Right ventricle myocardium inferior (tissue), 1 donor: ENCODE measurements around the gene MILR1. TPM values are rescaled to one million over a fixed set of nuclear protein-coding genes. Genes with fewer than 3 reads are reported as not detected.
A peak's percentile ranks its signal among the peaks of the same experiment; 100 is the strongest.

Source experiments
- ATAC-seq: fragments of 200-7000 bp; cut with Tn5 transposase; one replicate; pipeline ENCODE4 v1.9.1; 2020; ENCODE audit warnings: mild to moderate bottlenecking, moderate library complexity
- DNase-seq: peaks from one replicate; pipeline ENCODE4 v3.0.0; 2021; ENCODE audit errors: missing footprints
- intact Hi-C: fragments of 100-400 bp; cut with DNase I; formaldehyde crosslinking; loops from one replicate; pipeline ENCODE4 v1.11.0; 2022
- microRNA-seq: library from miRNA; unstranded; fragments of <30 nt; microRNA quantifications from one replicate; pipeline ENCODE4 v1.2.0, GENCODE V29; 2020
- total RNA-seq: library from RNA; stranded (reverse); fragmentation: NEBNext Ultra II Directional; extraction: Animal tissue kit (Norgen Biotek cat#: 25700); gene quantifications from one replicate; pipeline ENCODE4 v1.2.1, GENCODE V29; 2021
- donor health status: DM: no; HTN: yes; CAD: no; lungs with severe emphysema.

The MILR1 gene
- total RNA-seq, 1 donor from 2014 or later = 3.8 TPM

DNA sequence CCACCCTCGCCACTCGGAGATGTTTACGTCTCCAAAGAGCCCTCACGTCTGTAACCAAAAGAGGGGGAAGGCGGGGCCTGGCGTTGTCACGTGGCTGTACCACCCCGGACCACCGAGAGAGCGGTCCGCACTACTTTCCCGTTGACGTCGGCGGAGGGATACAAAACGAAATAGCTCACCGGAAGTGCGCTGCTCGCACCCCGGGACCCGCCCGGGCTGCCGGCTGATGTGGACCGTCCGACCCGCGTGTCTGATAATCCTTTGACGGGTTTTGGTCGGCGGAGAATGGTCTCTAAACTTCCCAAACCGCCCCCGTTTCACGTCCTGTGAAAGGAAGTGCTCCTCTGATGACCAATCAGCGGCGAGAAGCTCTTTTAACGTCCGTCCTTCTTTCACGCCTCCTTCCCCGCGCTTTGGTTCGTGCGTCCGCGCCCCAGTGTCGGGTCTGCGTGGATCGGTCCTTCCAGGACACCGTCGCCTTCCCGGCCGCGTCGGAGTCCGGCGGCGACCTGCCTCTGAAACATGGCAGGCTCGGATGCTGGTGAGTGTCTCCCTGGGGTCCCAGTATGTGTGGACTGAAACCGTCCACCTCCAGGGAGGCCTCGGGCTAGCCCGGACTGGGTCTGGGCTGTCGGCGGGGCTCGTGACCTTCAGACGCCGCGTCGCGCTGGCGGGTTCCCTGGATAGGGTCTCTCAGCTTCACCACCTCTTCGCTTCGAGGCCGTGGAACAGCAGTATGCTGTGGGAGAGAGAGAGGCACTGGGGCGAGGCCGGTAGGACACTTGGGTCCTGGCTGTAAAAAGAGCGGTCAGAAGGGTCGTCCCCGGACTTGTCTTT, 57.9 kb downstream of the MILR1 start, which contains the start of gene CEP95:
Gene CEP95 (plus strand): TSS at position 402 of the 837 bp plus-strand sequence. CDS start 121 bp downstream, at position 523.
- ATAC-seq = peak; percentile 85
- peak; percentile 95 for DNase-seq
- intact Hi-C loops = loop anchor here (2.0 to 10.0 kb wide), 4 partner anchors 138 to 734 kb away; partner anchors contain the start of genes CCDC47, DDX42, FTSJ3 and PSMC5

- intact Hi-C loops = loop anchor here (2.0 to 10.0 kb wide), 4 partner anchors 137 to 735 kb away; partner anchors contain the start of genes CCDC47, DDX42, FTSJ3 and PSMC5
- ATAC-seq = peak; percentile 17
- DNase-seq = no peak
Observed at GRCh38 chr17:64507413-64507782, 58.5 kb downstream of the MILR1 start.

DNA sequence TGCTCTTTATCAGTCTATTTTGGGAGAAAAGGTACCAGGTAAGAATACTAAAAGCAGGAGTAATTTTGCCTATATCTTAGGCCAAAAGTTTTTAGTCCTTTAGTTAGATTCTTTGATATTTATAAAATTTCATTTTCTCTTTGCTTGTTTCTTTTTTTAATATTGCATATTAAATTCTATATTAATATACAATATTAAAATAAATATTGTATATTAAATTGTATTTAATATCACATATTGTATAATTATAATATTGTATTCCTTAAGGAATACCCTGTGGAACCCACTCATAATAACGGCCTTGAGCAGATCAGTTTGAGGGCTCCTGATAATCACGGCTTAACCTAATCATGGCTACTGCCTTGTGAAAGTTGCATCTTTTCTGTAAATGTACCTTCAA, 59.8 kb downstream of the MILR1 start:
- ATAC-seq (no peak), DNase-seq (no peak)
- intact Hi-C loops = loop anchor here (5.0 to 10.0 kb wide), 3 partner anchors 136 to 736 kb away; partner anchors contain the start of genes CCDC47, DDX42, FTSJ3 and PSMC5

GRCh38 chr17:64509179-64509578, 60.3 kb downstream of the MILR1 start:
- ATAC-seq (no peak), DNase-seq (no peak)
- intact Hi-C loops = loop anchor here (5.0 to 10.0 kb wide), 3 partner anchors 136 to 737 kb away; partner anchors contain the start of genes CCDC47, DDX42, FTSJ3 and PSMC5

GRCh38 chr17:64515419-64515818, 66.5 kb downstream of the MILR1 start:
- intact Hi-C loops = no loop called here
- ATAC-seq (no peak), DNase-seq (no peak)

- intact Hi-C loops = no loop called here
- DNase-seq (no peak), ATAC-seq (no peak)
Observed at GRCh38 chr17:64515829-64516228, 66.9 kb downstream of the MILR1 start.

Small RNA genes lying within 50 kb of the gene (microRNA-seq; reads per million reads assigned to microRNA genes)
- not detected for gene MIR1273E
- gene MIR3064 = 2.2 reads per million
- gene MIR5047 = not detected

Other genes with a start within 250 kb of the MILR1 start
- 56.1 TPM for gene TEX2, start 185.9 kb upstream of the MILR1 start, total RNA-seq
- gene PECAM1, start 58.3 kb upstream of the MILR1 start, total RNA-seq = 116 TPM
- gene POLG2, start 47.9 kb downstream of the MILR1 start, total RNA-seq = 8.2 TPM
- gene DDX5, start 57.2 kb downstream of the MILR1 start, total RNA-seq = 321 TPM
- 14.7 TPM for gene CEP95, start 57.9 kb downstream of the MILR1 start, total RNA-seq
- gene SMURF2, start 213.2 kb downstream of the MILR1 start, total RNA-seq = 12.3 TPM